ENCODE measurements around the gene PNMT. TPM values are rescaled to one million over a fixed set of nuclear protein-coding genes. Genes with fewer than 3 reads are reported as not detected.

Gene PNMT
- total and polyA plus RNA-seq, 4 donors: 1.9 to 4.3 (median 3.5) TPM

- Histone ChIP-seq H3K4me1 (ENCODE audit: control insufficient read depth in 5 of 5, insufficient read depth in 5 of 5, low read length in 5 of 5) (peaks cover 9 to 54% (median 15%) of the 10 kb centered on the region in 5 donors), H3K36me3 (ENCODE audit: control insufficient read depth in 4 of 4, insufficient read depth in 4 of 4, low read length in 4 of 4) (peaks cover 0 to 8% (median 1%) of the 10 kb centered on the region in 4 donors), H3K9ac (ENCODE audit: insufficient read depth in 1 of 2, low read length in 2 of 2) (no peak overlapping the region), H3K9me3 (ENCODE audit: control insufficient read depth in 4 of 4, insufficient read depth in 3 of 4, low read length in 3 of 4) (no peaks in the 10 kb centered on the region), H3K27me3 (ENCODE audit: control insufficient read depth in 3 of 3, insufficient read depth in 3 of 3, low read length in 2 of 3) (no peaks in the 10 kb centered on the region), H3K4me3 (no peak overlapping the region), H3K27ac (ENCODE audit: low read depth in 1 of 2, low read length in 1 of 2) (peak overlapping the region in 1 of 2 donors; percentile 44)
- 4 to 34% methylated on average over 3 to 4 of the region's 4 CpGs for WGBS, 2 donors
- DNase-seq (no peak), ATAC-seq (ENCODE audit: insufficient read depth, low FRiP score) (no peak)
- no peak for TF ChIP-seq CTCF (IDR thresholded peaks at IDR 0.05; ENCODE audit: control extremely low read depth, extremely low read depth)
These were observed 27.6 kb upstream of the PNMT start for GRCh38 chr17:39640591-39641031.

GRCh38 chr17:39641097-39641496 is 27.2 kb upstream of the PNMT start:
- Histone ChIP-seq H3K9ac (ENCODE audit: insufficient read depth in 1 of 2, low read length in 2 of 2) (no peak overlapping the region), H3K9me3 (ENCODE audit: control insufficient read depth in 4 of 4, insufficient read depth in 3 of 4, low read length in 3 of 4) (no peaks in the 10 kb centered on the region), H3K4me1 (ENCODE audit: control insufficient read depth in 5 of 5, insufficient read depth in 5 of 5, low read length in 5 of 5) (peaks cover 6 to 53% (median 15%) of the 10 kb centered on the region in 5 donors), H3K27ac (ENCODE audit: low read depth in 1 of 2, low read length in 1 of 2) (peak overlapping the region in 1 of 2 donors; percentile 44), H3K27me3 (ENCODE audit: control insufficient read depth in 3 of 3, insufficient read depth in 3 of 3, low read length in 2 of 3) (no peaks in the 10 kb centered on the region), H3K36me3 (ENCODE audit: control insufficient read depth in 4 of 4, insufficient read depth in 4 of 4, low read length in 4 of 4) (peaks cover 0 to 8% (median 1%) of the 10 kb centered on the region in 4 donors), H3K4me3 (no peak overlapping the region)
- DNase-seq: no peak
- TF ChIP-seq CTCF (IDR thresholded peaks at IDR 0.05; ENCODE audit: control extremely low read depth, extremely low read depth): no peak
- 93 to 95% methylated on average over 4 of the region's 4 CpGs for WGBS, 2 donors
- ATAC-seq (ENCODE audit: insufficient read depth, low FRiP score): no peak

GRCh38 chr17:39641883-39642282 is 26.4 kb upstream of the PNMT start:
- DNase-seq (no peak), ATAC-seq (ENCODE audit: insufficient read depth, low FRiP score) (no peak)
- H3K4me1 ChIP-seq (ENCODE audit: control insufficient read depth in 5 of 5, insufficient read depth in 5 of 5, low read length in 5 of 5): peaks cover 0 to 48% (median 13%) of the 10 kb centered on the region in 5 donors
- peaks cover 0 to 8% (median 1%) of the 10 kb centered on the region in 4 donors for H3K36me3 ChIP-seq (ENCODE audit: control insufficient read depth in 4 of 4, insufficient read depth in 4 of 4, low read length in 4 of 4)
- 44 to 55% methylated on average over 7 of the region's 7 CpGs for WGBS, 2 donors
- peak overlapping the region in 1 of 2 donors; percentile 20 for H3K27ac ChIP-seq (ENCODE audit: low read depth in 1 of 2, low read length in 1 of 2)
- H3K27me3 ChIP-seq (ENCODE audit: control insufficient read depth in 3 of 3, insufficient read depth in 3 of 3, low read length in 2 of 3): no peaks in the 10 kb centered on the region
- no peak overlapping the region for H3K9ac ChIP-seq (ENCODE audit: insufficient read depth in 1 of 2, low read length in 2 of 2)
- no peak overlapping the region for H3K4me3 ChIP-seq
- H3K9me3 ChIP-seq (ENCODE audit: control insufficient read depth in 4 of 4, insufficient read depth in 3 of 4, low read length in 3 of 4): no peaks in the 10 kb centered on the region
- no peak for TF ChIP-seq CTCF (IDR thresholded peaks at IDR 0.05; ENCODE audit: control extremely low read depth, extremely low read depth)
